DND-41 (cell line): ENCODE measurements around the gene B4GALT1.

ENCODE experiments used
- EZH2 ChIP-seq: IDR thresholded peaks from 3 replicates; pipeline ENCODE4 v1.6.1; 2012; ENCODE audit warnings: borderline replicate concordance, low read depth, mild to moderate bottlenecking, moderate library complexity, low read length, inconsistent platforms; ENCODE audit not compliant: severe bottlenecking
- TF ChIP-seq, protein P1 (sequence below): IDR thresholded peaks from 2 replicates; pipeline ENCODE4 v1.5.1; 2012; ENCODE audit warnings: borderline replicate concordance, low read length, moderate library complexity, mild to moderate bottlenecking; ENCODE audit not compliant: poor library complexity, severe bottlenecking; ENCODE audit errors: extremely low read depth

DNA sequence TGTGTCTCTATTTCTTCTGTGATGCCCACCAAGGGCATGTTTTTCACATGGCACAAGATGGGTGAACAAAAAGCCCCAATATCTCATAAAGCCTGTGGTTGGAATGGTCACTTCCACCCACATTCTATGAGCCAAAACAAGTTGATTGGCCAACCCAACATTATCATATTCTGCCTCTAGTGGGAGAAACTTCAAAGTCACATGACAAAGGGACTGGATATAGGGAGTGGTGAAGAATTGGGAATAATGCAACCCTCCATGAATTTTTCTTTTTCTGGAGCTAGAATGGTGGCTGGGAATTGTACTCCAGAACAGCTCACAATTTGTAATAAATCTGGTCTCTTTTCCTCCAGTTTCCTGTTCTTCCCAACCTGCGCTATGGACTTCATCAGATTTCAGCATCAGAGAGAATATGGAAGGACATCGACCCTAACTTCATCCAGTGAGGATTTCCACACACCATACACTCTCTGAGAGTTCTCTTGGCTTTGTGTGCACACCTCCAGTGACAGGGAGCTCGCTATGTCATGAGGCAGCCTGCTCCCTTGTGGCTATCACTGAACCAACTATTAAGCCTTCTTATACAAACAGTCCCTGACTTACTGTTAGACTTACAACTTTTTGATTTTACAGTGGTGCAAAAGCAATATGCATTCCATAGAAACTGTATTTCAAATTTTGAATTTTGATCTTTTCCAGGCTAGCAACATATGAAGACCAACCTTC, 12.0 kb upstream of the B4GALT1 start:
- no peak for TF ChIP-seq EZH2
- TF ChIP-seq, protein P1, sequence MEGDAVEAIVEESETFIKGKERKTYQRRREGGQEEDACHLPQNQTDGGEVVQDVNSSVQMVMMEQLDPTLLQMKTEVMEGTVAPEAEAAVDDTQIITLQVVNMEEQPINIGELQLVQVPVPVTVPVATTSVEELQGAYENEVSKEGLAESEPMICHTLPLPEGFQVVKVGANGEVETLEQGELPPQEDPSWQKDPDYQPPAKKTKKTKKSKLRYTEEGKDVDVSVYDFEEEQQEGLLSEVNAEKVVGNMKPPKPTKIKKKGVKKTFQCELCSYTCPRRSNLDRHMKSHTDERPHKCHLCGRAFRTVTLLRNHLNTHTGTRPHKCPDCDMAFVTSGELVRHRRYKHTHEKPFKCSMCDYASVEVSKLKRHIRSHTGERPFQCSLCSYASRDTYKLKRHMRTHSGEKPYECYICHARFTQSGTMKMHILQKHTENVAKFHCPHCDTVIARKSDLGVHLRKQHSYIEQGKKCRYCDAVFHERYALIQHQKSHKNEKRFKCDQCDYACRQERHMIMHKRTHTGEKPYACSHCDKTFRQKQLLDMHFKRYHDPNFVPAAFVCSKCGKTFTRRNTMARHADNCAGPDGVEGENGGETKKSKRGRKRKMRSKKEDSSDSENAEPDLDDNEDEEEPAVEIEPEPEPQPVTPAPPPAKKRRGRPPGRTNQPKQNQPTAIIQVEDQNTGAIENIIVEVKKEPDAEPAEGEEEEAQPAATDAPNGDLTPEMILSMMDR = no peak
